Brain microvascular endothelial cell (primary cell): ENCODE data around the gene EPB41L3.
A peak's percentile ranks its signal among the peaks of the same experiment; 100 is the strongest.

Source experiments
- DNase-seq: peaks from one replicate; pipeline ENCODE4 v3.0.0-alpha.2; 2020
- H3K27ac ChIP-seq: fragments of 250-450 bp; sonication (Bioruptor Pico); 2 replicates; pipeline ENCODE4 v1.5.1; 2020; ENCODE audit warnings: mild to moderate bottlenecking, moderate library complexity
- H3K27me3 ChIP-seq: fragments of 250-450 bp; sonication (Bioruptor Pico); replicated peaks from 2 replicates; pipeline ENCODE4 v1.5.1; 2020; ENCODE audit warnings: mild to moderate bottlenecking
- H3K36me3 ChIP-seq: fragments of 250-450 bp; sonication (Bioruptor Pico); replicated peaks from 2 replicates; pipeline ENCODE4 v1.5.1; 2020; ENCODE audit warnings: mild to moderate bottlenecking
- H3K4me3 ChIP-seq: 2 replicates; pipeline ENCODE4 v1.5.1; 2011; ENCODE audit warnings: low read depth, mild to moderate bottlenecking, control low read depth, low read length, moderate library complexity
- in situ Hi-C: cut with HindIII; loops from 2 replicates; pipeline ENCODE4 v1.10.0; 2017; ENCODE audit warnings: low sequenced_read_pairs, low pct_ligation_motif_present
- TF ChIP-seq, protein P1 (sequence below): IDR thresholded peaks from 2 replicates; pipeline ENCODE4 v1.5.1; 2011; ENCODE audit warnings: low read depth, mild to moderate bottlenecking, moderate library complexity, low read length, control low read depth, inconsistent platforms; ENCODE audit errors: missing control alignments

EPB41L3 gene

DNA sequence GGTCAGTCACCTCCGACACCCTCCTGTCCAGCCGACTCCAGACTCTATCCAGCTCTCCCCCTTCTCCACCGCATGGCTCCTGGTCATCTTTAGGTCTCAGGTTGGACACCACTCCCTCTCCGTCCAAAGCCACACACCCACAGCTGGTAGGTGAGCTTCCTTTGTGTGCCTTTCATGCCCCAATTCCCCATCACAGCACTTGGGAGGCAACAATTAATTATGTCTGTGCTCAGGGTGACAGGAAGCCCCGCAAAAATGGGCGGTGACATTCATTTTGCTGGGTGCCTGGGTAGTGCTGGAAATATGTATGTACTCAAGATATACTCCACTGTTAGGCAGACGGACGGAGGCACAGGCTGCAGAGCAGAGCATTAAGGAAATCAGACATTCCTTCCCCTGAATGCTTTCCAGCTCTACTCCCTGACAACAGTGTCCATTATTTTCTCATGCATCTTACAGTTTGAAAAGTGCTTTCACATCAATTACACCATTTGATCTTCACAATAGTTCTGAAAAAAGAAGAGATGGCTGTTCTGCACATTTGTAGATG lies 13.1 kb downstream of the EPB41L3 start:
- H3K27ac ChIP-seq = no peak overlapping the region
- DNase-seq = no peak
- TF ChIP-seq, protein P1, sequence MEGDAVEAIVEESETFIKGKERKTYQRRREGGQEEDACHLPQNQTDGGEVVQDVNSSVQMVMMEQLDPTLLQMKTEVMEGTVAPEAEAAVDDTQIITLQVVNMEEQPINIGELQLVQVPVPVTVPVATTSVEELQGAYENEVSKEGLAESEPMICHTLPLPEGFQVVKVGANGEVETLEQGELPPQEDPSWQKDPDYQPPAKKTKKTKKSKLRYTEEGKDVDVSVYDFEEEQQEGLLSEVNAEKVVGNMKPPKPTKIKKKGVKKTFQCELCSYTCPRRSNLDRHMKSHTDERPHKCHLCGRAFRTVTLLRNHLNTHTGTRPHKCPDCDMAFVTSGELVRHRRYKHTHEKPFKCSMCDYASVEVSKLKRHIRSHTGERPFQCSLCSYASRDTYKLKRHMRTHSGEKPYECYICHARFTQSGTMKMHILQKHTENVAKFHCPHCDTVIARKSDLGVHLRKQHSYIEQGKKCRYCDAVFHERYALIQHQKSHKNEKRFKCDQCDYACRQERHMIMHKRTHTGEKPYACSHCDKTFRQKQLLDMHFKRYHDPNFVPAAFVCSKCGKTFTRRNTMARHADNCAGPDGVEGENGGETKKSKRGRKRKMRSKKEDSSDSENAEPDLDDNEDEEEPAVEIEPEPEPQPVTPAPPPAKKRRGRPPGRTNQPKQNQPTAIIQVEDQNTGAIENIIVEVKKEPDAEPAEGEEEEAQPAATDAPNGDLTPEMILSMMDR = no peak
- H3K4me3 ChIP-seq = no peak overlapping the region
- in situ Hi-C loops = no loop called here
- H3K36me3 ChIP-seq = no peaks in the 10 kb centered on the region
- no peaks in the 10 kb centered on the region for H3K27me3 ChIP-seq

DNA sequence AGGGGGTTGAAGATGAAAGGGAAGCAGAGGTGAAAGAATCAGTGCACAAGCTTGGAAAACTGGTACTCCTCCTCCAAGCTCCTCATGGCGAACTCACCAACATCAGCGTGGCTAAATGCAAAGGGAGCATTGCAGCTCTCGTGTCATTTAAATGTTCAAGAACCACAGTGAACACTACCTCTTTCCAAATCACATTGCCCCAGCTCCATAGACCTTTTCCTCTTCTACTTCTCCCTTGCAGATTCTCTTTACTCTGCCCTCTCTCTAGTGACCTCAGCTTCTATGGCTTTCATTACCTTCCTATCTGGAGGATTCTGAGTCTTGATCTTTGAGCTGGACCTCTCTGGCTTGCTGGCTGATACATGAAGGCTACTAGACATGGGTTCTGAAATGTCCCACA lies 14.3 kb downstream of the EPB41L3 start:
- in situ Hi-C loops = no loop called here
- Histone ChIP-seq H3K27me3 (no peaks in the 10 kb centered on the region), H3K4me3 (no peak overlapping the region), H3K27ac (no peak overlapping the region), H3K36me3 (no peaks in the 10 kb centered on the region)
- TF ChIP-seq, protein P1 = no peak
- DNase-seq = no peak

DNA sequence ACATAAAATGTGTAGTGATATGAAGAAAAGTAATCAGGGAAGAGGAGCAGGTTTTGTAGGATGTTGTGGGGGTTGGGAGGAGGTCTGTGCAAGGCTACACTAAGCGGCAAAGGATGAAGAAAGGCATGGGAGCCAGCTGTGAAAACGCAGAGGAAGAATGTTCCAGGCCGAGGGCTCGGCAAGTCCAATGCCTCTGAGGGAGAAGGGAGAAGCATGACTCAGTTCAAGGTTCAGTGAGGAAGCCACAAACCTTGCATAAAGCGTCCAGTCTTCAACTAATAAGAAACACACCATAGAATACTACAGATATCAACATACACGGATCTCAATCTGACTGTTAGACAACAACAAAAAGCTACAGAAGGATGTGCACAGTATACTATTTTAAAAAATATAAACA lies 16.2 kb downstream of the EPB41L3 start:
- Histone ChIP-seq H3K27ac (peak overlapping the region; percentile 64), H3K27me3 (no peaks in the 10 kb centered on the region), H3K4me3 (no peak overlapping the region), H3K36me3 (no peaks in the 10 kb centered on the region)
- DNase-seq = peak; percentile 78
- TF ChIP-seq, protein P1 = no peak
- in situ Hi-C loops = no loop called here

DNA sequence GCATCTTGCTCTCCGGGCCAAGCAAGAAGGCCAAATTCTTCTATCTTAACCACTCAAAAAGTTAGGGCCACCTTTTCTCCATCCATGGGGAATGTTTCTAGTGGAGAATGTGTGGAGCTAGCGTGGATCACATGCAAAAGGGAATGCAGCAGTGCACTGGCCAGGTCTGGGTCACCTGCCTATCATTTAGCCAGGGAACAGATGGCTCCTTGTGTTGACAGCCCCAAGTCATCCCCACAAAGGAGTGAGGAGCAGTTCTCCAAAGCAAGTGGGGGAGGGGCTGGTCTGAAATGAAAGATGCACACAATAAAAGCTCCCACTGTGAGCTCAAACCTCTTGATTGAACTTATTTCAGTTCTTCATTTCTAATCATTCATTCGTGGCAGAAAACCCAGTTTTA lies 19.1 kb downstream of the EPB41L3 start:
- H3K36me3 ChIP-seq = no peaks in the 10 kb centered on the region
- no peak overlapping the region for H3K27ac ChIP-seq
- TF ChIP-seq, protein P1 = no peak
- in situ Hi-C loops = no loop called here
- H3K27me3 ChIP-seq = no peaks in the 10 kb centered on the region
- no peak overlapping the region for H3K4me3 ChIP-seq
- DNase-seq = no peak

DNA sequence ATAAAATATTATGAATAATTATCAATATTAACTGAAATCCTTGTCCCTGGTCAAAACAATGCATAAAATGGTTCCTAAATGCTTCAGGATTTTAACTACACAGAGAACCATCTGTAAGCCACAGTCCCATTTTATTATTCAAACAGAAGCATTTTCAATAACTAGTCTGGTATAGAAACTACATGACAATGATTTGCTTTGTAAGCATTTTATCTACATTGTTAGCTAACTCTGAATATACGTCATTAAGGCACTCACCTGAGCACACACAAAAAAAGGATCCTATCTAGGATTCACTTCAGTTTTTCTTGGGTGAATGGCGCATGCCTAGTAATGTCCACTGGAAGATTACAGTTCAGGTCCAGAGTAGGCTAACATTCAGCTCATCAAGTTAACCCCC lies 22.8 kb downstream of the EPB41L3 start:
- Histone ChIP-seq H3K27me3 (no peaks in the 10 kb centered on the region), H3K27ac (no peak overlapping the region), H3K4me3 (no peak overlapping the region), H3K36me3 (no peaks in the 10 kb centered on the region)
- in situ Hi-C loops = no loop called here
- DNase-seq = no peak
- TF ChIP-seq, protein P1 = no peak

DNA sequence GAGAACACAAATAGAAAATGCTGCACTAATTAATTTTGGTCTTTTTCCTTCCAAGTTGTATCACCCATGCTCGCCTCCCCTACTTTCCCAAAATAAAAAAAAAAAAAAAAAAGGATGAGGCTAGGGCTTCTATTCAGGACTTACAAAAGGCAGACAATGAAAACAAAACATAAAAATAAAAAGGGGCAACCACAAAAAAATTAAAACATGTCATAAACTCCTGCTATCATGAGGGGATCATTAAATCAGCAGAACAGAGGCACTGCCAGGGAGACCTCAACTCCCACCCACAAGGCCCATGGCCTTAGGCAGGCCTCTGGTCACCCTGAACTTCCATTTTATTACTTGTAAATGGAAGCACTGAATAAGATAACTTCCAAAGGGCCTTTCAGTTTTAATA lies 23.3 kb downstream of the EPB41L3 start:
- H3K4me3 ChIP-seq = no peak overlapping the region
- TF ChIP-seq, protein P1 = no peak
- H3K27ac ChIP-seq = no peak overlapping the region

More for the DNA sequence above, 23.3 kb downstream of the EPB41L3 start:
- no peak for DNase-seq
- in situ Hi-C loops = no loop called here
- Histone ChIP-seq H3K36me3 (no peaks in the 10 kb centered on the region), H3K27me3 (no peaks in the 10 kb centered on the region)
